ENCODE data around the gene THRAP3.
A peak's percentile ranks its signal among the peaks of the same experiment; 100 is the strongest.
"Not testable (repeated sequence)": the region's sequence is repeated elsewhere in the genome, so short reads cannot be mapped to it uniquely, and the experiment has no call there.

Gene THRAP3

GRCh38 chr1:36251794-36252481 lies 27.7 kb downstream of the THRAP3 start:
- ATAC-seq: no peak

GRCh38 chr1:36252482-36252824 lies 28.2 kb downstream of the THRAP3 start:
- not testable (repeated sequence) for ATAC-seq

DNA sequence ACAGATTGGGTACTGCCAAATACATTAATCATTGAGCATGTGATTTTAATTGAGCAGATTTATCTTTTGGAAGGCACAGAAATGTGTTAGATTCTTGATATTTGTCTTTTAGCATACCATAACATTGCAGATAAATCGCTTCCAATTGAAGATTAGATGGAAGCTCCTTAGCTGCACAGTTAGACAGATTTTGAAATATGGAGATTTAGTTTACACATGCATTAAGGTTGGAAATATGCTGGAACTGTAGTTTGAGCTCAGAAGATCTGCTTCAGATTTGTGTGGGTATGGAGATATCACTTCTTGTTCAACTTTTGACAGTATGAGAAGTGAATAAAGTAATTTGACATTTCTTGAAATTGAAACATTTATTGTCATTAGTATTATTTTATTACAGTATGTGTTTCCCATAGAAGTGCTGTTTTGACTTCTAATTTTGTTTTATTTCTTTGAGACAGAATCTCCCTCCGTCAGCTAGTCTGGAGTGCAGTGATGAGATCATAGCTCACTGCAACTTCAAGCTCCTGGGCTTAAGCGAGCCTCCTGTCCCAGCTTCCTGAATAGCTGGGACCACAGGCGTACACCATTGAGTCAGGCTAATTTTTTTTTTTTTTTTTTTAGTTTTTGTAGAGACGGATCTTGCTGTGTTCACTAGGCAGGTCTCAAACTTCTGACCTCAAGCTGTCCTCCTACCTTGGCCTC lies 29.1 kb downstream of the THRAP3 start:
- no peak for ATAC-seq

DNA sequence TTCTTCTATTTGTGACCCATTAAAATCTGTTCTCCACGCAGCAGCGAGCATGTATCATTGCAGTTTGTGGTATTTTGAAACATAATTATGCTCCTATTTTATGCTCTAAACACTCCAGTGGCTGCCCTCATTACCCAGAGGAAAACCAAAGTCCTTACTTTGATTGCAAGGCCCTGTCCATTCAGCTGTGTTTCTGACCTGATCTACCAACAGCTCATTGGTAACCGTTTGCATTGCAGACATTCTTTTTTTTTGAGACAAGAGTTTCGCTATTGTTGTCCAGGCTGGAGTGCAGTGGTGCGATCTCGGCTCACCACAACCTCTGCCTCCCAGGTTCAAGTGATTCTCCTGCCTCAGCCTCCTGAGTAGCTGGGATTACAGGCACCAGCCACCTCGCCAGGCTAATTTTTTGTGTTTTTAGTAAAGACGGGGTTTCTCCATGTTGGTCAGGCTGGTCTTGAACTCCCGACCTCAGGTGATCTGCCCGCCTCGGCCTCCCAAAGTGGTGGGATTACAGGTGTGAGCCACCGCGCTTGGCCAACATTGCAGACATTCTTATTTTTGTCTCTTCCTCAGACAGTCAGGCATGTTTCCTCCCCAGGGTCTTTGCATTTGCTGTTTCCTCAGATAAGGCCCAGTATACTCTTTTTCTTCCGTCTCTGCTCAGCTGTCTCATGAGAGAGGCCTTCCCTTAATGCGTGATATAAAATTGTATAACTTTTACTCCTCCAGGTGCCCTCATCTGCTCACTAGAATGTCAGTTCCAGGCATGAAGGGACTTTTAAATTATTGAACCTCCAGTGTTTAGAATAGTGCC lies 32.5 kb downstream of the THRAP3 start:
- no peak for ATAC-seq

DNA sequence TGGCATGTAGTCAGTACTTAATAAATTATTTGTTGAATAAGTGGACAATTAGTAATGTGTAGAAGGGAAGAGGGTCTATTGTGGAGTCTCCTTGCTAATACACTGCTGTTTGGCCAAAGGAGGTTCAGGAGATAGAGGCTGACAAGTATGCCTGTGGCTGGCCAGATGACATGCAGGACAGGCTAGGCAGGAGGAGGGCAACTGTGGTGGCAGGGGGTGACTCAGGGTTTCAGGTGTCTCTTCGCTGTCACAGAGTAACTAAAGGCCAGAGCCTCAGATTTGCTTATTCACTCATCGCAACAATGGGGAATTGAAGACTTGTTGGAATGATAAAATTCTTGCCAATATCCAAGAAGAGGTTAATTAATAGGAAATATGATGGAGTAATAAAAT lies 33.1 kb downstream of the THRAP3 start:
- peak; percentile 70 to 78 for ATAC-seq

- ATAC-seq: no peak
These were observed 34.7 kb downstream of the THRAP3 start for GRCh38 chr1:36258960-36259344.

DNA sequence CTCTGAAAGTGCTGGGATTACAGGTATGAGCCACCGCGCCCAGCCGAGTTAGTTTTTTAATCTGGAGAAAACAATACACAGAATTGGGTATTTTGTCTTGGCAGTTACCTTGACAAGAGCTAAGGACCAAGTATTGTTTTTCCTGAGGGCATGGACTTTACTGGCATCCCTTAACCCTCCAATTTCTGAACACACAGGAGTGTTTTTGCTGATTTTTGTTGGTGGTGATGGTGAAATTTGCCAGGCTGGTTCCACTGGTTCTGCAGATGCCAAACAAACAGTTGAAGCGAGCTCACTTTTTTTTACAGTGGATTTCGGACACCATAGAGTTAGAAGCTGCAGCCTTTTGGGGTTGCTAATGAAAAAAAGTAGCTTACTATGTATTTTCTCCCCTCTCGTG lies 44.7 kb downstream of the THRAP3 start:
- no peak for ATAC-seq

DNA sequence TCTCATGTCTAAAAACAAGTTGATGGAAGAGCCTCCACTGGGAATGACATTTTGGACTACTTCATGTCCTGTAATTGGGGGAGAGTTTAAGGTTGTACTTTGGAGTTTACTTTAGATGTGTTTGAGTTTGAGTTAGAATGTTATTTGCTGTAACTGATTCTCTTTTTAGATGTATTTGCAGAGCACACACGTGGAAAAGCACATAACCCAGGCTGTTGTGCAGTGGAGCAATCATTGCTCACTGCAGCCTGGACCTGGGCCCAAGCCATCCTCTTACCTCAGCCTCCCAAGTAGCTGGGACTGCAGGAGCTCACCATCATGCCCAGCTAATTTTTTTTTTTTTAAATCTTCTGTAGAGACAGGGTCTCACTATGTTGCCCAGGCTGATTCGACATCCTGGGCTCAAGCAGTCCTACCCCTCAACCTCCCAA lies 45.2 kb downstream of the THRAP3 start:
- no peak for ATAC-seq

GRCh38 chr1:36273024-36273423 lies 48.8 kb downstream of the THRAP3 start:
- ATAC-seq: no peak

DNA sequence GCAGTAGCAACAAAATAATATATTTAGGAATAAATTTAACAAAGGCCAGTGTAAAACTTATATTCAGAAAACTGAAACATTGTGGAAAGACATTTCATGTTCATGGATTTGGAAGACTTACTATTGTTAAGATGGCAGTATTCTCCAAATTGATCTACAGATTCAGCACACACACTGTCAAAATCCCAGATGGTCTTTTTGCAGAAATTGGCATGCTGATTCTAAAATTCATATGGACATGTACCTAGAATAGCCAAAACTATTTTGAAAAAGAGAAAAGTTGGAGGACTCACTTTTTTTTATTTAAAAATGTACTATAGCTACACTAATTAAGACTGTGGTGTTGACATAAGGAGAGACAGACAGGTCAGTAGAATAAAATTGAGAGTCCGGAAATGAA lies 50.0 kb downstream of the THRAP3 start:
- no peak for ATAC-seq

DNA sequence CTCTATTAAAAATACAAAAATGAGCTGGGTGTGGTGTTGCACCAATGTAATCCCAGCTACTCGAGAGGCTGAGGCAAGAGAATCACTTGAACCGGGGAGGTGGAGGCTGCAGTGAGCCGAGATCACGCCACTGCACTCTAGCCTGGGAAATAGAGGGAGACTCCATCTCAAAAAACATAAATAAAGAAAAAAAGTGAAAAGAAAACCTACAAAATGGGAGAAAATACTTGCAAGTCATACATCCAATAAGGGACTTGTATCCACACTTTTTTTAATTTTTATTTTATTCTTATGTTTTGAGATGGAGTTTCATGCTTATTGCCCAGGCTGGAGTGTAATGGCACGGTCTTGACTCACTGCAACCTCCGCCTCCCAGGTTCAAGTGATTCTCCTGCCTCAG lies 52.4 kb downstream of the THRAP3 start:
- no peak for ATAC-seq

- ATAC-seq: no peak
These were observed 55.0 kb downstream of the THRAP3 start for GRCh38 chr1:36279110-36279788.

GRCh38 chr1:36279789-36280296 lies 55.6 kb downstream of the THRAP3 start:
- ATAC-seq: no peak

- no peak for ATAC-seq
These were observed 59.8 kb downstream of the THRAP3 start for GRCh38 chr1:36284061-36284460.

DNA sequence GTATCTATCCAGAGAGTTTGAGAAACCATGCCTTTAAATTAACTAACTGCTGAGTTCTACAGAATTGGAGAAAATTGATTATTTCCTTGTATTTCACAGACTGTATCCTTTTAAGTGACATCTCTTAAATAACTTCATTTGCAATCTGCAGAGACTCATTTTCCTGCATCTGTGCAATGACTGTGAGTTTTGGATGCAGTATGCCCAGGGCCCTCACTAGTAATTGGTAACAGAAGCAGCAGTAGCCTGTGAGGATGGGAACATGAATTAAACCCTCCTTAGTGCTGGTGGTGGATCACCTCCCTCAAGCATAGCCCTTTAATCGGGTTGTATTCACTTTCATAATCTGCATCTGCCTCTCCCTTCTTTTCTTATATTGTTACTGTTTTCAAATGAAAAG lies 60.3 kb downstream of the THRAP3 start:
- ATAC-seq: no peak

DNA sequence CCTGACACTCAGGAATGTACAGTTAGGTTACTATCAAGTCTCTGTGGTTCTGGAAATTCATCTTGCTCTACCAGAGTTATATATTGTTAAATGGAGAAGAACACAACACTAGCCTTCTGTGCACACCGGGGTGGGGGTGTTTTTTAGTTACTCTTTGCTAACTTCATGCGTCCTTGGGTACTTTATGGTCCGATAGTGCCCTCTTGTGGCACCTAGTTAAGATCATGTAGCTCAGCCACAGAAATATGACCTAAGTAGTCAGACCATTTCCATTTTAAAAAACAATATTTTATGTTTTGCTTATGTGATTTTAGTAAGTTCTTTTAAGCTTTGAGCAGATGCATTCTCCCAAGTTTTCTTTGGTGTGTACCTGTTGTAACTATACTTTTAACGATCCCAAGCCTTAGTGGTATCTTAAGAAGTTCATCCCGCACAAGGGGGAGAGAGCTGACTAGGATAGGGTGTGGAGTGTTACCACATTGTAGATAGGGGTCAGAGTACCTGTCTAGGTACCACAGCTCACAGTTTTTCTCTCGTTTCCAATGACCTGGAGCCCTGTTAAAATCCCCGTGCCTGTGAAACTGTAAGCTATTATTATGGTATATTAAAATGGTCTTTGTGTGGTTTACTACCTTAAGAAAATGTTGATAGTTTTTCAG lies 61.3 kb downstream of the THRAP3 start:
- peak; percentile 65 to 70 for ATAC-seq

- no peak for ATAC-seq
These were observed 62.6 kb downstream of the THRAP3 start for GRCh38 chr1:36286802-36287201.

- no peak for ATAC-seq
These were observed 63.4 kb downstream of the THRAP3 start for GRCh38 chr1:36287595-36287994.

- ATAC-seq: no peak
These were observed 71.1 kb downstream of the THRAP3 start for GRCh38 chr1:36295390-36295789.

- no peak for ATAC-seq
These were observed 72.8 kb downstream of the THRAP3 start for GRCh38 chr1:36297062-36297461.

- ATAC-seq: no peak
These were observed 74.4 kb downstream of the THRAP3 start for GRCh38 chr1:36298640-36299039.

DNA sequence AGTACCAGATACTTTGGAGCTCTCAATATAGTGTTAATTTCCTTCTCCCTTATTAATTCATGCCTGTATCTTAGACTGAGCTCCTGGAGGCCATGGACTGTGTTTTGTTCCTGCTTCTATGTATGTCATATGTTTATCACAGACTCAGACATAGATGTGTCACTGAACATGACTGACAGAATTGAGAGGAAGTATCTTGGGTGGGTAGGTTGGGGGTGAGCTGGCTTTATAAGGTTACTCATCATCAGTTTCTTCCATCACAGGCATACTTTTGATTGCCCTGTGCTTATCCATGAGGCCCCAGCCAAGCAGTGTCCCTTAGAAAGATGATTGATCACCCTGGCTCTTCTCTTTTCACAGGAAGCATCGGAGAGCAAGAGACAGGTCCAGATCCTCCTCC lies 76.3 kb downstream of the THRAP3 start:
- ATAC-seq: peak; percentile 88 to 89

Measured in activated CD4-positive, CD25-positive, alpha-beta regulatory T cell treated with anti-CD3 and anti-CD28 coated beads, Interleukin-2, amount 50 U/mL, for 24 hours (primary cell).